GM19193 (cell line): ENCODE results near the gene FOXP1.

Experiments
- POLR2A ChIP-seq: IDR thresholded peaks from 4 replicates; pipeline ENCODE4 v1.6.1; 2011; ENCODE audit not compliant: insufficient read depth, insufficient read length; ENCODE audit errors: extremely low read depth

Gene FOXP1

DNA sequence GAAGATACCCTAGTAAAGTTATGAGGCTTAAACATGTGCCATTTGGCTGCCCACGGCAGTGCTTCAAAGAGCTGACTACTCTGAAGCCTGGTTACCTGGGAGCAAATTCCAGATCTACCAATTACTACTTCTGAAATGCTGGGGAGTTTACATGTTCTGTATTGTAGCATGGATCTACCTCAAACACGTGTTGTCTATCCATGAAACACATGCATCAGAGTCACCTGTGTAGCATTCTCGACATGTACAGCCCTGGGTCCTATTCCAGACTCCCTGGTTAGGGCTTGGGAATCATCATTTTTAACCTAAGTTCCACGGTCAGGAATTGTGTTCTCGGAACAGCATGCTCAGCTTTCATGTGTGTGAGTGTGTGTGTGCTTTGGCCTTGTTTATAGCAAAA, 671.8 kb downstream of the FOXP1 start:
- no peak for TF ChIP-seq POLR2A

DNA sequence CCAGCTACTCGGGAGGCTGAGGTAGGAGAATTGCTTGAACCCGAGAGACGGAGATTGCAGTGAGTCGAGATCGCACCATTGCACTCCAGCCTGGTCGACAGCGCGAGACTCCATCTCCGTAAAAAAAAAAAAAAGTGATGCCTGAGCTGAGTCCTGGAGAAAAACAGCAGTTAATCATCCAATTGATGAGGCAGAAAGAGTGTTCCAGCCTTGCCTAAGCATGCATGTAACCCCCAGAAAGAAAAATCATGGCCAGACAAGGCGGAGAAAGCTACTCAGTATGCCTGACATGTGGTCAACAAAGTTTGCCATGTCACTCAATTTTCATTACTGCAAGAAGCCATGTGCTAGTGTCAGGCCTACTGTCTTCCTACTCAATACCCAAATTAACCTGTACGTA, 678.0 kb downstream of the FOXP1 start:
- TF ChIP-seq POLR2A, result no peak
